Limb (tissue), 2 donors: Measurements from ENCODE around the gene SYNGAP1.

Experiments
- DNase-seq, 2 donors: peaks; one replicate each; pipeline ENCODE4 v3.0.0-alpha.2; 2016; ENCODE audit errors: extremely low spot score in 2 of 2

Gene SYNGAP1

GRCh38 chr6:33404884-33405283 is 15.0 kb upstream of the SYNGAP1 start:
- DNase-seq: no peak

GRCh38 chr6:33405386-33405940 is 14.4 kb upstream of the SYNGAP1 start:
- DNase-seq: no peak

GRCh38 chr6:33406126-33406525 is 13.7 kb upstream of the SYNGAP1 start:
- DNase-seq: no peak

- no peak for DNase-seq
These were observed 12.6 kb upstream of the SYNGAP1 start for GRCh38 chr6:33407132-33407718.

- DNase-seq: peak; percentile 98
These were observed 9.7 kb upstream of the SYNGAP1 start for GRCh38 chr6:33410050-33410710.

- DNase-seq: no peak
These were observed 8.9 kb upstream of the SYNGAP1 start, which contains the start of gene PHF1 for GRCh38 chr6:33410711-33411631. PHF1 (plus strand) TSS chr6:33411014; CDS start chr6:33412264, 1,250 bp downstream.

- no peak for DNase-seq
These were observed 8.2 kb upstream of the SYNGAP1 start for GRCh38 chr6:33411632-33412005.

GRCh38 chr6:33412140-33413009 is 7.5 kb upstream of the SYNGAP1 start:
- no peak for DNase-seq

GRCh38 chr6:33413241-33414120 is 6.4 kb upstream of the SYNGAP1 start:
- no peak for DNase-seq

GRCh38 chr6:33414592-33415271 is 5.1 kb upstream of the SYNGAP1 start:
- DNase-seq: no peak

GRCh38 chr6:33415831-33416230 is 4.0 kb upstream of the SYNGAP1 start:
- no peak for DNase-seq

GRCh38 chr6:33416386-33417127 is 3.3 kb upstream of the SYNGAP1 start:
- DNase-seq: no peak

- DNase-seq: no peak
These were observed 2.5 kb upstream of the SYNGAP1 start for GRCh38 chr6:33417128-33417902.

- DNase-seq: peak; percentile 99 to 100
These were observed 1.8 kb upstream of the SYNGAP1 start, which contains the start of gene CUTA for GRCh38 chr6:33417903-33418689. CUTA (minus strand) TSS chr6:33418107; CDS start chr6:33418000, 107 bp downstream.

GRCh38 chr6:33418690-33419291 is 1.1 kb upstream of the SYNGAP1 start:
- no peak for DNase-seq

GRCh38 chr6:33420491-33421343 is 852 bp downstream of the SYNGAP1 start:
- no peak for DNase-seq
